Measurements from ENCODE around the gene IQGAP2.

DNA sequence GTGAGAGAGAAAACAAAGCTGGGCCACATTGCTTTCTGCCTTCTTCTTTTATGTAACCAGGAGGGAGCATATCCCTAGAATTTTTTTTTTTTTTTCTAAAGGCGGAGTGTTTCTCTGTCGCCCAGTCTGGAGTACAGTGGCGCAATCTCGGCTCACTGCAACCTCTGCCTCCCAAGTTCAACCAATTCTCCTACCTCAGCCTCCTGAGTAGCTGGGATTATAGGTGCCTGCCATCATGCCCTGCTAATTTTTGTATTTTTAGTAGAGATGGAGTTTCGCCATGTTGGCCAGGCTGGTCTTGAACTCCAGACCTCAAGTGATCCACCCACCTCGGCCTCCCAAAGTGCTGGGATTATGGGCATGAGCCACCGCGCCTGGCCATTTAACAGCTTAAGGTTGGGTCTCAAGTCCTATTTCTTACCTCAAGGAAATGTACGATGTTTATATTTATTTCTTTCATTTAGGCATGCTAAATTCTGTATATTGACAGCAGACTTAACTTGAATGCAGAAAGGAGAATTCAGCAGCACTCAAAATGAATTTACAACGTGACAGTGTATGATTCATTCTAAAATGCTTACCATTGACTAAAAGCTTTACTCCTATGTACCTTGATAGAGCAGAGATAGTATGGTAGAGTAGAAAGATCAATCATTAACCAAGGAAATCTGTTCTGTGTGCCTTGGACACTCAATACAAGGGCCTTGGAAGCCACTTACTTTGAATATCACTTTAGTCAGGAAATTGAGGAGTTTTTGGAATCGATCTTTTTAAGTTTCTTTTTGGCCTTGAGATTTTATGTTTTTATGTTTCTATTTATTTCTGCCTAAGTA lies 119.2 kb downstream of the IQGAP2 start:
- TF ChIP-seq, protein P1, sequence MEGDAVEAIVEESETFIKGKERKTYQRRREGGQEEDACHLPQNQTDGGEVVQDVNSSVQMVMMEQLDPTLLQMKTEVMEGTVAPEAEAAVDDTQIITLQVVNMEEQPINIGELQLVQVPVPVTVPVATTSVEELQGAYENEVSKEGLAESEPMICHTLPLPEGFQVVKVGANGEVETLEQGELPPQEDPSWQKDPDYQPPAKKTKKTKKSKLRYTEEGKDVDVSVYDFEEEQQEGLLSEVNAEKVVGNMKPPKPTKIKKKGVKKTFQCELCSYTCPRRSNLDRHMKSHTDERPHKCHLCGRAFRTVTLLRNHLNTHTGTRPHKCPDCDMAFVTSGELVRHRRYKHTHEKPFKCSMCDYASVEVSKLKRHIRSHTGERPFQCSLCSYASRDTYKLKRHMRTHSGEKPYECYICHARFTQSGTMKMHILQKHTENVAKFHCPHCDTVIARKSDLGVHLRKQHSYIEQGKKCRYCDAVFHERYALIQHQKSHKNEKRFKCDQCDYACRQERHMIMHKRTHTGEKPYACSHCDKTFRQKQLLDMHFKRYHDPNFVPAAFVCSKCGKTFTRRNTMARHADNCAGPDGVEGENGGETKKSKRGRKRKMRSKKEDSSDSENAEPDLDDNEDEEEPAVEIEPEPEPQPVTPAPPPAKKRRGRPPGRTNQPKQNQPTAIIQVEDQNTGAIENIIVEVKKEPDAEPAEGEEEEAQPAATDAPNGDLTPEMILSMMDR (IDR thresholded peaks at IDR 0.05): no peak
- TF ChIP-seq EP300 (IDR thresholded peaks at IDR 0.05): no peak
- no peak for TF ChIP-seq POLR2AphosphoS5 (IDR thresholded peaks at IDR 0.05)
